D721Med (cell line): ENCODE data around the gene RUNX1.

Source experiments
- DNase-seq: peaks from one replicate; pipeline ENCODE4 v3.0.0; 2011; ENCODE audit warnings: low spot score; ENCODE audit not compliant: insufficient read length
- FAIRE-seq: peaks from 2 replicates; lab custom pipeline; 2011; peaks lifted over from hg19 to GRCh38; lab: Jason Lieb, UNC
- TF ChIP-seq, protein P1 (sequence below): IDR thresholded peaks from 2 replicates; pipeline ENCODE4 v1.5.1; 2012; ENCODE audit warnings: mild to moderate bottlenecking, control low read depth; ENCODE audit not compliant: insufficient read depth; ENCODE audit errors: missing control alignments

Gene RUNX1

DNA sequence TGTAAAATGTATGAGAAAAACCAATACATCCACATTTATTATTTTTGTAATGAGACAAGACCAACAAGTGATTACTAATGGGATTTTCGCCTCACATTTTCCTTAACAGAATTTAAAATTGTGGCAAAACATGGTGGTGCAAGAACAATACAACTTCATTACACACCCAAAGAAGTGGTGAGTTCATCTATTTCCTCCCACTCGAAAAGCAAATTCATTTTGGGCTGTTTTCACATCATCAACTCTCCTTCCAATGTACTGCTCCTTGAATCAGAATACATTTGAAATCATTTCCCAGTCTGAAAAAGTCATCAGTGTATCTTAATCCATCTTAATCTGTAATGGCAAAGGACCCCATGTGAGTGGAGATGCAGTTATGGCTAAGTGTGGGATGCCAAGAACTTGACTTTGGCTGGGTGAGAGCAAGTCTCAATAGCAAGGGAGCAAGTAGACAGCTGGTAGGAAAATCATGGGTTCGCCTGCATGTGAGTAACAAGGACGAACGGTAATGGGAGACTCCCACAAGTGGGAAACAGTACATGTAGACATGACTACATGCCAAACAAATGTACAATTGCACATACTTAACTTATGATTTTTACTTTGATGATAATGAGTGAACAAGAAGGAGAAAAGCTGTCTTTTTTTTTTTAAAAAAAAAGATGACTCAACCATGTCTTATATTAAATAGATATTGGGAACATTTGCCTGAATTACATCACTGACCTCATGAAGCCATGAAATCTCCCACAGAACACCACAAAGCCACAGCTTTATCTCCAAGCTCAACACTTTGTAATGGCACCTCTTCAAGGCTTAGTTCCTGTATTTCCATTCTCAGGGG lies 46.0 kb downstream of the RUNX1 start:
- no peak for FAIRE-seq
- TF ChIP-seq, protein P1, sequence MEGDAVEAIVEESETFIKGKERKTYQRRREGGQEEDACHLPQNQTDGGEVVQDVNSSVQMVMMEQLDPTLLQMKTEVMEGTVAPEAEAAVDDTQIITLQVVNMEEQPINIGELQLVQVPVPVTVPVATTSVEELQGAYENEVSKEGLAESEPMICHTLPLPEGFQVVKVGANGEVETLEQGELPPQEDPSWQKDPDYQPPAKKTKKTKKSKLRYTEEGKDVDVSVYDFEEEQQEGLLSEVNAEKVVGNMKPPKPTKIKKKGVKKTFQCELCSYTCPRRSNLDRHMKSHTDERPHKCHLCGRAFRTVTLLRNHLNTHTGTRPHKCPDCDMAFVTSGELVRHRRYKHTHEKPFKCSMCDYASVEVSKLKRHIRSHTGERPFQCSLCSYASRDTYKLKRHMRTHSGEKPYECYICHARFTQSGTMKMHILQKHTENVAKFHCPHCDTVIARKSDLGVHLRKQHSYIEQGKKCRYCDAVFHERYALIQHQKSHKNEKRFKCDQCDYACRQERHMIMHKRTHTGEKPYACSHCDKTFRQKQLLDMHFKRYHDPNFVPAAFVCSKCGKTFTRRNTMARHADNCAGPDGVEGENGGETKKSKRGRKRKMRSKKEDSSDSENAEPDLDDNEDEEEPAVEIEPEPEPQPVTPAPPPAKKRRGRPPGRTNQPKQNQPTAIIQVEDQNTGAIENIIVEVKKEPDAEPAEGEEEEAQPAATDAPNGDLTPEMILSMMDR, result no peak

GRCh38 chr21:34999397-34999941 lies 49.6 kb downstream of the RUNX1 start:
- TF ChIP-seq, protein P1, result no peak
- no peak for DNase-seq
- no peak for FAIRE-seq

More for the DNA sequence above, 46.0 kb downstream of the RUNX1 start:
- no peak for DNase-seq

GRCh38 chr21:34998176-34998575 lies 50.9 kb downstream of the RUNX1 start:
- no peak for FAIRE-seq
- TF ChIP-seq, protein P1, result no peak
- DNase-seq, result no peak

DNA sequence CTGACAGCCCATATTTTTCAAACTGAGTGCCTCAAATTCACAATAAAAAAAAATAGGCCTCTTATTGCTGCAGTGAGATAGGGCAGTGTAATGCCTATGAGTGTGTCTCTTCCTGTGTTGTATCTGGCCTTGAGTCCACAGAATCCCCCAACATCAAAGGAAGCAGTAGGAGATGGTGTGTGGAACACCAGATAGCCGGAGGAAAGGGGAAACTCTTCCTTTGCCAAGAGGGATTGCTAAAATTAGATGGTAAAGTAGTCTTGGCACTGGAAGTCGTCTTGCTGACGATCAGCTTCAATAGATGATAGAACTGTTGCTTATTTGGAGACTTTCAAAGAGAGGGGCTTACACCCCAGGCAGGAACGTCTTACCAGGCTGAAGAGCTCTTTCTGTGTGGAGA lies 51.8 kb downstream of the RUNX1 start:
- FAIRE-seq (no peak), DNase-seq (no peak)
- TF ChIP-seq, protein P1, result no peak

DNA sequence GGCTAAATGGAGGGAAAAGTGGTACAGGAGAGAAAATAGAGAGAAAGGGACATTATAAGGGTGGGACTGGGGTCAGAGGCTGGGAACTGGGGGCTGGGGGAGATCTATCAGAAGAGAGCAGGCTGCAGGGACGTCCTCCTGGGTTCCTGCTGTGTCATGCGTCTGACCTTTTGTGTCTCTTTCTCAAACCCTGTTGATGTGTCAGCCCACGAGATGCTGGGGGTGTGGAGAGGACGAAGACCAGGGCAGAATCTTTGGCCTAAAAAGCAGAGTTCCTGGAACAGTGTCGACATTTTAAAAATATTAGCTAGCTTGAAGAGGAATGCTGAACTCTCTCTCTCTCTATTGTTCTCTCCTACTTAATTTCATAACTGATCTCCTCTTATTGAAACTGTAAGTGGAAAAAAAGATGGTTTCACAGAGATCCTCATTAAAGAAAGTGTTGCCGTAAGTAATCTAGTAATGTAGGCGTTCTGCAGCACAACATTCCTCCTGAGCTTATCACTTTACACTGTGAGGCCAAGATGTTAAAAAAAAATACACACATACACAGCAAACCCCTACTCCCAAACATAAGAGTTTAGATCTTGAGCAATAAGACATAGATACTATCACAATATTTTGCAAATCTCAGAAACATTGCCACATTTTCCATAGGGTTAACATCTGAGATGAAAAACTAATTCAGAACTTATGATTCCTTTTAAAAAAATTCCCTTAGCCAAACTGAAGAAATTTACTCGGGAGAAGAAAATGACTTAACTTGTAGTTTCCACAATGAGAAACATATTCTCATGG lies 52.6 kb downstream of the RUNX1 start:
- TF ChIP-seq, protein P1, result no peak
- DNase-seq (no peak), FAIRE-seq (no peak)

DNA sequence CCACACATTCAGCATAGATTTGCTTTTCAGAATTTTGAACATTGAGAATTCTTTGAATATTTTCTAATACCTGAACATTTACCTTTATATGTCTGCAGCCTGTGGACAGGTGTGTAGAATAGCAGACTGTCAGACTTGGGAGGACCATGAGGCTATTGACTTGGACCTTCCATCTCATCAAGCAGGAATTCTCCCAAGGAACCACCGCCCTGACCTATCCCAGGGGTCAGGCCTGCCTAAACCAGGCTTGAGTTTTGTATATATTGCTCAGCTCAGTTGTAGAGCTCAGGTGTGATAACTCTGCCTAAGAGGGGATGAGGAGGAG lies 53.2 kb downstream of the RUNX1 start:
- no peak for DNase-seq
- TF ChIP-seq, protein P1, result no peak
- no peak for FAIRE-seq
